GM10266 (cell line): ENCODE measurements around the gene KIAA1586.

Experiments
- DNase-seq: peaks from one replicate; pipeline ENCODE4 v3.0.0; 2012; ENCODE audit errors: extremely low spot score
- TF ChIP-seq, protein P1 (sequence below): IDR thresholded peaks from 2 replicates; pipeline ENCODE4 v1.5.1; 2012; ENCODE audit warnings: mild to moderate bottlenecking, low read depth; ENCODE audit not compliant: control insufficient read depth, insufficient read depth; ENCODE audit errors: missing control alignments

Gene KIAA1586

GRCh38 chr6:57074383-57074782, 27.9 kb downstream of the KIAA1586 start:
- TF ChIP-seq, protein P1, sequence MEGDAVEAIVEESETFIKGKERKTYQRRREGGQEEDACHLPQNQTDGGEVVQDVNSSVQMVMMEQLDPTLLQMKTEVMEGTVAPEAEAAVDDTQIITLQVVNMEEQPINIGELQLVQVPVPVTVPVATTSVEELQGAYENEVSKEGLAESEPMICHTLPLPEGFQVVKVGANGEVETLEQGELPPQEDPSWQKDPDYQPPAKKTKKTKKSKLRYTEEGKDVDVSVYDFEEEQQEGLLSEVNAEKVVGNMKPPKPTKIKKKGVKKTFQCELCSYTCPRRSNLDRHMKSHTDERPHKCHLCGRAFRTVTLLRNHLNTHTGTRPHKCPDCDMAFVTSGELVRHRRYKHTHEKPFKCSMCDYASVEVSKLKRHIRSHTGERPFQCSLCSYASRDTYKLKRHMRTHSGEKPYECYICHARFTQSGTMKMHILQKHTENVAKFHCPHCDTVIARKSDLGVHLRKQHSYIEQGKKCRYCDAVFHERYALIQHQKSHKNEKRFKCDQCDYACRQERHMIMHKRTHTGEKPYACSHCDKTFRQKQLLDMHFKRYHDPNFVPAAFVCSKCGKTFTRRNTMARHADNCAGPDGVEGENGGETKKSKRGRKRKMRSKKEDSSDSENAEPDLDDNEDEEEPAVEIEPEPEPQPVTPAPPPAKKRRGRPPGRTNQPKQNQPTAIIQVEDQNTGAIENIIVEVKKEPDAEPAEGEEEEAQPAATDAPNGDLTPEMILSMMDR = no peak
- DNase-seq = no peak

DNA sequence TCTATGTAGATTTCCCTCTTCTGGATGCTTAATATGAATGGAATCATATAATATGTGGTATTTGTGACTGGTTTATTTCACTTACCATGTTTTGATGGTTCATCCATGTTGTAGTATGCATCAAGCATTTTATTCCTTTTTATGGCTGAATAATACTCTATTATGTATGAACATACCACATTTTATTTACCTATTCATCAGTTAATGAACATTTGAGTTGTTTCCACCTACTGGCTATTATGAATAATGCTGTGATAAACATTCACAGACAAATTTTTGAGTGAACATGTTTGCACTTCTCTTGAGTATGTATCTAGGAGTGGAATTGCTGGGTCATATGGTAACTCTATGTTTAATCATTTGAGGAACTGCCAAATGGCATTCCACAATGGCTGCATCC, 28.6 kb downstream of the KIAA1586 start:
- TF ChIP-seq, protein P1 = no peak
- DNase-seq = no peak

- TF ChIP-seq, protein P1 = no peak
- DNase-seq = no peak
Observed at GRCh38 chr6:57078531-57079207, 32.2 kb downstream of the KIAA1586 start.

- TF ChIP-seq, protein P1 = no peak
- no peak for DNase-seq
Observed at GRCh38 chr6:57085471-57085870, 39.0 kb downstream of the KIAA1586 start.

DNA sequence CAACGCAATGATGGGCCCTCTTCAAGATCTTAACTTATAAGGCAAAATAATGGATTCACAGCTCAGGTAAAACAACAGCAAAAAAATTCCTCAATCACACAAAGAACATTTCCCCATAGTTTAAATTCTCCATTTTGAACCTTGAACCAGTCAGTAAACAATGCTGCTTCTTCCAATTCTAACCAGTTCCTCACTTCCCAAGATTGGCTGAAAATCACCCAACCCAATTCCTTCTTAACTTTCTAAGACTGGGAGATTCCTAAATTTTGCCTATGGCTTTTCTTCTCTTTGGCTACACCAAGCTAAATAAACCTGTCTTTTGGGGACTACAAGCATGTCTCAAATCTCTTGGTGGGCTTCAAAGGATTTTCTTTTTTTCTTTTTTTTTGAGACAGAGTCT, 40.4 kb downstream of the KIAA1586 start:
- DNase-seq = no peak
- TF ChIP-seq, protein P1 = no peak

DNA sequence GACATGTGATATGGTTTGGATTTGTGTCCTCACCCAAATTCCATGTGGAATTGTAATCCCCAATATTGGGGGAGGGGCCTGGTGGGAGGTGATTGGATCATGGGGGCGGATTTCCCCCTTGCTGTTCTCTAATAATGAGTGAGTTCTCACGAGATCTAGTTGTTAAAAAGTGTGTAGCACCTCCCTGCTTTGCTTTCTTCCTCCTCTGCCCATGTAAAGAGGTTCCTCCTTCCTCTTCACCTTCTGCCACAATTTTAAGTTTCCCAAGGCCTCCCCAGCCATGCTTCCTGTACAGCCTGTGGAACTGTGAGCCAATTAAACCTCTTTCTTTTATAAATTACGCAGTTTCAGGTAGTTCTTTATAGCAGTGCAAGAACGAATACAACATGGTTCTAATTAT, 41.4 kb downstream of the KIAA1586 start:
- no peak for DNase-seq
- TF ChIP-seq, protein P1 = no peak

DNA sequence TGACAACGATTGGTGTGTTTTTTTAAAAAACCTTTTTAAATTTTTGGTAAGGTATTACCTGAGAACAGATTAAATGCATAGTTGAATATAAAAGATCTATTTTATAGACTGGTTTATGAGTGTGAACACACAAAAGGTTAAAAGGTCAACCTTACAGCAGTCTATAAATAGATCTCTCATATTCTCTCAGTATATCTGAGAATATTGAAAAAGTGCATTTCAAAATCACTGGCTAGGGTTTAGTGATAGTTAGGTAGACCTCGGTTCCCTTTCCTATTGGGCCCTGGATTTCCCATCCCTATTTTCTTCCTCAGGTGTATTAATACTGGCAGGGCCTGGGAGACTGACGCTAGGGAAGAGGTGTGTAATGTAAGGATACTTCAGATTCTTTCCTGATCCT, 42.8 kb downstream of the KIAA1586 start:
- DNase-seq = no peak
- TF ChIP-seq, protein P1 = no peak
